ENCODE results near the gene PON3. TPM values are rescaled to one million over a fixed set of nuclear protein-coding genes. Genes with fewer than 3 reads are reported as not detected.

Gene PON3
- total and polyA plus RNA-seq, 2 of the 8 experiments (the other 6 are each of a cell fraction or from before 2014, with no cell fraction given), result not detected

DNA sequence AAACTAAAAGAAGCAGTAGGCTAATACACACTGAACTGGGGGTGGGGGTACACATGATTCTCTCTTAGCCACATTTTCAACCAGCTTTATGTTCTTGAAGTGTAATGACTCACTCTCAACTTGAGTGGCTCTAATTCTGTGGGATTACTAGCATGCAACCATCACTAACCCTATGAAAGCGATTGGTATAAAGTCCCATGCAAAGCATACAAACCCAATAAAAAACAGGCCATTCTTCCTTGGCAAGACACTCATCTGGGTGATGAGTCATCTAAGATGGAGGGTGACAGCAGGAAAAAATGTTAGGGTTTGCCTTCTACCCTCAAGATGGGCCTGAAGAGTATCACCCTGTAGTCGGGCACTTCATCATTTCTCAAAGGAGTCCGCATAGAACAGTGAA lies 14.9 kb upstream of the PON3 start:
- no peak overlapping the region for H2BK12ac ChIP-seq (ENCODE audit: low read depth, low read length)
- no peak overlapping the region for H2BK120ac ChIP-seq (replicated peaks; ENCODE audit: low read depth, low read length)
- H3K23me2 ChIP-seq (ENCODE audit: low read depth, low read length), result no peaks in the 10 kb centered on the region
- no peak overlapping the region for H3K23ac ChIP-seq (ENCODE audit: insufficient read length)
- H2AFZ ChIP-seq (ENCODE audit: low read length), result no peak overlapping the region
- no peak overlapping the region for H2BK5ac ChIP-seq (ENCODE audit: low read depth, low read length)
- H3K36me3 ChIP-seq (ENCODE audit: control insufficient read depth in 2 of 4, insufficient read depth in 4 of 4, low read length in 3 of 4), result peaks cover 0 to 20% (median 5%) of the 10 kb centered on the region in 4 experiments; a peak in 4 of 8 replicates
- DNase-seq (ENCODE audit: low read depth in 1 of 2, low spot score in 2 of 2) (no peak), FAIRE-seq (no peak)
- no peak overlapping the region for H3K27ac ChIP-seq (ENCODE audit: low read depth, low read length)
- H2BK20ac ChIP-seq (ENCODE audit: low read length), result no peak overlapping the region
- H3K9me3 ChIP-seq (ENCODE audit: insufficient read depth in 2 of 2, low read depth in 1 of 2, low read length in 1 of 2), result no peaks in the 10 kb centered on the region
- no peak overlapping the region for H4K5ac ChIP-seq (ENCODE audit: insufficient read length, low read depth, low read length)
- TF ChIP-seq TAF7 (optimal IDR thresholded peaks at IDR 0.05; ENCODE audit: borderline replicate concordance, low read depth, low read length) (no peak), CEBPB (IDR thresholded peaks at IDR 0.05; ENCODE audit: low read depth, low read length) (no peak), MAFK (IDR thresholded peaks at IDR 0.05; ENCODE audit: low read depth, low read length) (no peak), MAX (IDR thresholded peaks at IDR 0.05) (no peak), POLR2AphosphoS5 (IDR thresholded peaks at IDR 0.05; ENCODE audit: low read depth, low read length) (no peak), PHF8 (conservative IDR thresholded peaks at IDR 0.05; ENCODE audit: low read depth, low read length) (no peak), EGR1 (IDR thresholded peaks at IDR 0.05; ENCODE audit: borderline replicate concordance, low read depth, low read length) (no peak), GTF2F1 (IDR thresholded peaks at IDR 0.05; ENCODE audit: borderline replicate concordance, low read depth, low read length) (no peak), NRF1 (IDR thresholded peaks at IDR 0.05; ENCODE audit: low read depth, low read length) (no peak), RXRA (IDR thresholded peaks at IDR 0.05; ENCODE audit: insufficient read depth, low read depth, low read length) (no peak), KDM5A (IDR thresholded peaks at IDR 0.05; ENCODE audit: low read length) (no peak), RBBP5 (IDR thresholded peaks at IDR 0.05; ENCODE audit: borderline replicate concordance, low read depth, low read length) (no peak)
- TF ChIP-seq, protein P1, sequence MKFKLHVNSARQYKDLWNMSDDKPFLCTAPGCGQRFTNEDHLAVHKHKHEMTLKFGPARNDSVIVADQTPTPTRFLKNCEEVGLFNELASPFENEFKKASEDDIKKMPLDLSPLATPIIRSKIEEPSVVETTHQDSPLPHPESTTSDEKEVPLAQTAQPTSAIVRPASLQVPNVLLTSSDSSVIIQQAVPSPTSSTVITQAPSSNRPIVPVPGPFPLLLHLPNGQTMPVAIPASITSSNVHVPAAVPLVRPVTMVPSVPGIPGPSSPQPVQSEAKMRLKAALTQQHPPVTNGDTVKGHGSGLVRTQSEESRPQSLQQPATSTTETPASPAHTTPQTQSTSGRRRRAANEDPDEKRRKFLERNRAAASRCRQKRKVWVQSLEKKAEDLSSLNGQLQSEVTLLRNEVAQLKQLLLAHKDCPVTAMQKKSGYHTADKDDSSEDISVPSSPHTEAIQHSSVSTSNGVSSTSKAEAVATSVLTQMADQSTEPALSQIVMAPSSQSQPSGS (IDR thresholded peaks at IDR 0.05; ENCODE audit: low read length), result no peak
- H3K4ac ChIP-seq (replicated peaks; ENCODE audit: insufficient read length, low read depth, low read length), result no peak overlapping the region
- H2BK15ac ChIP-seq (ENCODE audit: low read length), result no peak overlapping the region
- POLR2A ChIA-PET (ENCODE audit: partially characterized antibody), result interaction anchor here (1.2 kb wide), 1 partner anchor 8 kb away, joined by 3 read pairs; no protein-coding TSS in a partner anchor
- H3K4me1 ChIP-seq (replicated peaks in 1 of 4; ENCODE audit: control insufficient read depth in 3 of 4, insufficient read depth in 4 of 4, low read length in 3 of 4), result no peaks in the 10 kb centered on the region
- WGBS, 2 experiments (ENCODE audit: extremely low coverage in 1 of 2, insufficient coverage in 1 of 2, insufficient read length in 1 of 2, insufficient replicate concordance in 2 of 2, low coverage in 1 of 2, low lambda C conversion rate in 2 of 2, missing lambda C conversion rate in 1 of 2), result 100% methylated on average over 3 of the region's 3 CpGs; no CpG with 5 or more reads in 1 of the 2 experiments
- H2AK5ac ChIP-seq (ENCODE audit: low read depth, low read length), result no peak overlapping the region
- no peak overlapping the region for H4K91ac ChIP-seq (replicated peaks; ENCODE audit: insufficient read length, low read length)
- no peaks in the 10 kb centered on the region for H4K20me1 ChIP-seq (replicated peaks in 1 of 2; ENCODE audit: control insufficient read depth in 1 of 2, insufficient read depth in 2 of 2, low read length in 2 of 2)
- no peak overlapping the region for H3K56ac ChIP-seq (replicated peaks; ENCODE audit: insufficient read length, low read depth, low read length)
- CTCF ChIA-PET (ENCODE audit: partially characterized antibody), result interaction anchor here (1.4 to 2.4 kb wide), 3 partner anchors 15 to 68 kb away, joined by 4 to 14 read pairs (median 6); partner anchors contain the start of gene PON3
- H3K18ac ChIP-seq (ENCODE audit: extremely low read depth, low read length), result no peak overlapping the region
- no peaks in the 10 kb centered on the region for H3K79me2 ChIP-seq (ENCODE audit: control insufficient read depth in 1 of 2, insufficient read depth in 2 of 2, low read length in 2 of 2)
- no peak overlapping the region for H4K8ac ChIP-seq (ENCODE audit: extremely low read depth, insufficient read depth, low read length)
- no peak overlapping the region for H3K4me3 ChIP-seq (ENCODE audit: extremely low read depth in 1 of 4, insufficient read depth in 2 of 4, low read depth in 3 of 4, low read length in 4 of 4)
- H3K14ac ChIP-seq (ENCODE audit: insufficient read length), result no peak overlapping the region
- no peaks in the 10 kb centered on the region for H3K79me1 ChIP-seq (ENCODE audit: low read depth, low read length)
- no peak overlapping the region for H3K4me2 ChIP-seq (ENCODE audit: insufficient read depth in 1 of 2, low read depth in 2 of 2, low read length in 2 of 2)
- no peaks in the 10 kb centered on the region for H3K27me3 ChIP-seq (replicated peaks in 1 of 4; ENCODE audit: control insufficient read depth in 3 of 4, extremely low read depth in 1 of 4, insufficient read depth in 3 of 4, low read length in 3 of 4)
- H3K9ac ChIP-seq (replicated peaks in 1 of 4; ENCODE audit: extremely low read depth in 1 of 4, low read depth in 3 of 4, low read length in 3 of 4), result no peak overlapping the region
